GM04504 (cell line): ENCODE measurements around the gene C10orf120.

Experiments
- DNase-seq: peaks from one replicate; pipeline ENCODE4 v3.0.0-alpha.2; 2012; ENCODE audit warnings: low read depth

The C10orf120 gene

DNA sequence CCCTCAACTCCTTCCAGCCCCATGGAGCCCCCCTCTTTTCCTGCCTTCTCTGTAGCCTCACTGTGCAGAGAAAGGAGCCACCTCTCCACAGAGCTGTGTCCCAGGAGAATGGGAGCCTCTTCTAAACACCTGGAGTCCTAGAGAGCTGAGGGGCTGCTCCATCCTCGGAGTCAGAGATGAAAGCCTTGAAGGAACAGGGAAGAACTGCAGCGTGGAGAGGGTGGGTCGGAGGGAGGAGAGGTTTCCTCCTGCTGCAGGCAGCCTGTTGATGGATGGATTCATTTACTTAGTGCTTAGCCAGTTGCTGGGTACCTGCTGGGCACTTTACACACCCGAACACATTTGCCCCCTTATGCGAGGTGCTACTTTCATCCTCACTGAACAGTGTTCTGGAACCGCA is 39.0 kb downstream of the C10orf120 start:
- no peak for DNase-seq

DNA sequence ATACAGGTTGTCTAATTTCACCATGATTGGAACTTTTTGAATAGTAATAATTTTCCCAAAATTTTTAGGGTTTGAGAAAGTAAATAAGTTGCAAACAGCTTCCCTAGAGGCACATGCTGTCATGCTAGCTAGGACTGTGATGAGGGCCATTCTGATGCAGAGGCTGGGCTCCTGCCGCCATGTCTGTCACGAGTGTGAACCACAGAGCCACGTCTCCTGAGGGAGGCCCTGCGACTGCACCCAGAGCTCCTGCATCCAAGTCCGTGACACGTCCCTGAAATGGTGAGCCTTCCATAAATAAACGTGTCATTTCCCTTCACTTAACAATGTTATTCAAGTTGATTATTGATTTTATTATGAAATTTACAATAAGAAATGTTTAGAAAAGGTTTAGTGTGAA is 40.0 kb downstream of the C10orf120 start:
- no peak for DNase-seq

DNA sequence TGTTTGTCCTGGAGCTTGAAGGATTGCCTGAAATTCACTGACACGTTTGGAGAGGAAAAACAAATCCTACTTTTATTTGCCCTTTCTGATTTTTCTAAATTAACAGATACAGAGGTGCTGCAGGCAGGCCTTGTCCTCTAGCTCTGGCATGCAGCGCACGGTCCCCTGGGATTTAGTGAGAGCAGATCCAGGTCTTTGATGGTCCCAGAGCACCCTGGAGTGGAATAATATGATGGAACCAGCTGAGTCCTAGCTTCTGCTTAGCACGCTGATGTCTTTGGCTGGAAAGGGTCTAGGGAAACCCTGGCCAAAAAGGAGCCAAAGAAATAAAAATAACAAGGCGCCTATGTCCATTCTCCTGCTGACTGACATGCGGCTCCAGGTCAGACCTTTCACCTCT is 40.5 kb downstream of the C10orf120 start:
- DNase-seq = no peak

DNA sequence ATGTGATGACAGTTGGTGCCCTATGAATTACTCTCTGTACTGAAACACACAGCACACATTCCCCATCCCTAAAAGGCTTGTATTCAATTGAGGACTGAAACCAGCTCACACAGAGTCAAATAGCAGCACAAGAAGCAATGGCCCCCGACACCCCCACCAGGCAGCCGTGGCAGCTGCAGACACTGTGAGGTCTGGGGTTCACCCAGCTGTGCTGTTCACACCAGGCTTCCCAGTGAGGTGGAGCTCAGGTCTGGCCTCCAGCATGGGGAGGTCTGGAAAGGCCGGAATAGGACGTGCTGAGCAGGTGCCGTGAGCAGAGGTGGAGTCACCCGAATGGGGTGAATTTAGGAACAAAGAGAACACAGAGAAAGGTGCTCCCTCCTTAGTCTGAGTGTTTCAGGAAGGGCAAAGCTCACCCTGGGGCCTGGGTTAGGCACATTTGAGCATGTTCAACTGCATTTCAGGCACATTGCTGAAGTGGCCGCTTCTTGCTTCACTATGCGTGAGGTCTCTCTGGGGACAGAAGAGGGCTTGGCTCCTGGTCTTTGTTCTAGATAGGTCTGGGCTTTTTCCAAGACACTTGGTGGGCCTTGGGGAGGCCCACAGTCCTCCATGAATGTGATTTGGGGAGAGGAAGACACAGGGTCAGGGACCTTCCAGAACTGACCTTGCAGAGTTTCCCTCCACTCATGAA is 41.1 kb downstream of the C10orf120 start:
- DNase-seq = no peak

- DNase-seq = no peak
These were observed 41.9 kb downstream of the C10orf120 start for GRCh38 chr10:122657729-122658128.

DNA sequence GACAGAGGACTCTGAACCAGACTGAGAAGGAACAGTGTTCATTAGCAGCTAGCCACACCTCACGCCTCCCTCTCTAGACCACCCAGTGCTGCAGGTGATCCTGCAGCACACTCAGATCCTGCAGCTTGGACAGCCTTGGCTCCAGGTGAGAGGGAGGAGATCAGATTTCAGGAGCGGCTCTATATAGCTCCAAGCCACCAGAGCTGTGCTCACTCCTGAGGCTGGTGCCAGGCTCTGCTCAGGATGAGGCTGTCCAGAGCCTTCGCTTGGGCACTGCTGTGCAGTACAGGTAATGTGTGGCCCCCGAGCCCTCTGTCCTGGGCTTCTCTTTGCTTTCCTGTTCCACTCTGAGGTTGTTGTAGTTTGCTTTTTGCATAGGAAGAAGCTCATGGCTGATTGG is 42.4 kb downstream of the C10orf120 start:
- no peak for DNase-seq

- DNase-seq = no peak
These were observed 42.9 kb downstream of the C10orf120 start for GRCh38 chr10:122656741-122657140.

GRCh38 chr10:122656308-122656705 is 43.3 kb downstream of the C10orf120 start:
- no peak for DNase-seq

DNA sequence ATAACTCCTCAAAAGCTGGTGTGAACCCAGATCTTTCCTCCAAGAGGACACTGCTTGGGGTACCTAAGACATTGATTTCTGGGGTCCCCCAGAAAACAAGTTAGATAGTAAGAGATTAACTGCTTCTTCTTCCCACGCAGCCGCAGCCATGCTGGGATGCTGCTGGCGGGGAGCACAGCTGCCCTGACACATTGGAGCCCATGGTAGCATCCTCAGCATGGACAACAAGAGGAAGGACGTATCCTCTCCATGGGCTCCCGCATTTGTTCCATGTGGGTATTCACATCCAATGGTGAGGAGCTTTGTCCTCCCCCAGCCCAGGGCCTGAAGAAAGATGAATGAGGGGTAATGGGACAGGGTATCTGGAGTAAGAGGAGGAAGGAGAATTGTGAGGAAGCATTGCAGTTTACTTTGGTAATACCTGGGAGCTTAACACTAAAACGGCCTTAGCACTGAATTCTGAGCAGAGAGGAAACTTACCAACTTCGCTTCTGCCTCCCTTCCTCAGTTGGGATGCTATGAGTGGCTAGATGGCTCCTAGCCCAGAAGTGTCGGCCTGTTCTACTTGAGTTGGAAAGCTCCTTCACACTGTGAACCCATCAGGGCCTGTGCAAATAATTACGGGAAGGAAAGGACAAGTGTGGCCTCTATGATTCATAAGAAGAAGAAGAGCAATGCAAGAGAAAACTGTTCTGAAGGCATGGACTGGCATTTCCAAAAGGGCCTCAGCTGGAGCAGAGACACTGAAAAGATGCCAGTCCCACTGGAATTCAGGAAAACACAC is 43.9 kb downstream of the C10orf120 start:
- DNase-seq = no peak

DNA sequence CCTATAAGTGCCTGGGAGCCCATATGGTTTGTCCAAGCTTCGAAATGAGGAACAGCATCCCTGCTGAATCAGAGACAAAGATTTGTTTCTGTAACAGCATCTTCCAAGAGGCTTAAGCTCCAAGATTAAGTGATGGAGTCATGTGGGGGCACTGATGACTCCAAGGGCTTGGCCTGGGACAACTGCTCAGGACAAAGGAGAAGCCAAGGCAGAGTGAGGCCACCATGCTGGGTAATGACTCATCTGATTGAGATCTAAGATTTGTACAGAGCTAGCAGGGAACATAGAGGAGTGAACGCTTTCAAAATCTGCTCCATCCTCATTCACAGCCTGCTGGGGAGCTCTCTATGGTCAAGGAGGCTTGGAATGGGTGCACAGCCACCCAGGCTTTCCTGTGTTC is 49.3 kb downstream of the C10orf120 start:
- no peak for DNase-seq

DNA sequence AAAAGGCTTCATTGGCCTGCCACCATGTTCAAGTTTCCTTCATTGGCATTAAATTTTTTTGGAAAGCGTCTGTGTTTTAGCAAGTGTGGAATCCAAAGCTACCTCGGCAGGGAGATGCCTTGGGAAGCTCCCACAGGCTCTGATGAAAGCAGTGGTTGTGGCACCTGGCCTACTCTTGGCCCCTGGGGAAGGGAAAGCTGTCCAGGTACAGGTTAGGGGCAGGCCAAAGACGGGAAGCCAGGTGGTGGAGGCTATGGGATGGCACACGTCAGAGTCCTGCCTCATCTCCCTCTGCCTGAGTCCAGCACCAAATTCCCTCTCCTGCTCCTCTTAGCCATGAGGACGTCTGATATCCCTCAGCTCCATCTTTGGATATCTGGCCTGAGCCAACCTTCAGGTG is 49.7 kb downstream of the C10orf120 start:
- no peak for DNase-seq

DNA sequence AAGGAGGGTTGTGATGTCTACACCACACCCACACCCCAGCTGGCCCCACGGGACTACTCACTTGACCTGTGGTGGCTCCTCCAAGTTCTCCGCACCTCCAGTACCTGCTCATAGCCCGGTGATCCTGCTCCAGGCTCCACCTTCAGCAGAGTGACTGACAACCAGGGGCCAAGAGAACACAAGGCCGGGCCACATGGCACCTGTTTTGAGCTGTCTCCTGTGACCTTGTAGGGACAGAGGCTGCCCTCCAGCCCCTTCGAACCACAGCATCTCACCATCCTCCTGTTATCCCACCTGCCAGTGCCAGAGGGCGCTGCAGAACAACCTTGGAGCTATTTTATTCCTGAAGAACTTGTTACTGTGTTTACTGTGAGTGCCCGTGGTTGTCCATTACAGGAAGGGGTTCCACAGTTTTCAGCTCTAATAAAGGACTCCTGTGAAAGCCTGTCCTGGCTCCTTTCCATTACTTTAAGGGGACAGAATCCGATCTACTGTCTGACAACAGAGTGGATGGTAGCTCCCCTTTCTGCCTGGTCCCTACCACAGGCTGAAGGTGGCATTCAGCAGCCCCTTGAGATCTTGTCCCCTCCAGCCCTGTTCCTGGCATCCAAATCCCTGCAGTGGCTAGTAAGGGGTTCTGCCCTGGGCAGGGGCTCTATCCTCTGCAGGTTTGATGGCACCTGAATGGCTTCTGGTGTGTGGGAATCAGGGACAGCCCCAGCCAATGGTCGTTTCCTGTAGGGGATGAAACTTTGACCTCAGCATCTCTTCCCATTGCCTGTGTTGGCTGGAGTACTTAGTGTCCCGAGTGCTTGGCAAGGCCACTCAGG is 50.8 kb downstream of the C10orf120 start:
- DNase-seq = no peak
